Measurements from ENCODE around the gene DAGLB. TPM values are rescaled to one million over a fixed set of nuclear protein-coding genes. Genes with fewer than 3 reads are reported as not detected.
A peak's percentile ranks its signal among the peaks of the same experiment; 100 is the strongest.

Gene DAGLB
- total and polyA plus RNA-seq, 2 of the 8 experiments (the other 6 are each of a cell fraction or from before 2014, with no cell fraction given): 27.0 to 39.6 TPM

GRCh38 chr7:6395898-6396595 lies 51.7 kb downstream of the DAGLB start:
- peak overlapping the region; percentile 9 for H4K8ac ChIP-seq (ENCODE audit: extremely low read depth, insufficient read depth, low read length)
- H2AFZ ChIP-seq (ENCODE audit: low read length): no peak overlapping the region
- no peak overlapping the region for H2BK20ac ChIP-seq (ENCODE audit: low read length)
- POLR2A ChIA-PET (ENCODE audit: partially characterized antibody): interaction anchor here (1.6 kb wide), 1 partner anchor 9 kb away, joined by 6 read pairs; no protein-coding TSS in a partner anchor
- no peak overlapping the region for H2AK5ac ChIP-seq (ENCODE audit: low read depth, low read length)
- H3K9ac ChIP-seq (replicated peaks in 1 of 4; ENCODE audit: extremely low read depth in 1 of 4, low read depth in 3 of 4, low read length in 3 of 4): no peak overlapping the region
- H3K14ac ChIP-seq (ENCODE audit: insufficient read length): no peak overlapping the region
- H3K23ac ChIP-seq (ENCODE audit: insufficient read length): no peak overlapping the region
- H2BK12ac ChIP-seq (ENCODE audit: low read depth, low read length): no peak overlapping the region
- no peak for DNase-seq (ENCODE audit: low read depth in 1 of 2, low spot score in 2 of 2)
- CTCF ChIA-PET (ENCODE audit: partially characterized antibody): interaction anchor here (0.6 to 0.7 kb wide), 2 partner anchors 20 to 590 kb away, joined by 3 read pairs; no protein-coding TSS in a partner anchor
- H4K20me1 ChIP-seq (replicated peaks in 1 of 2; ENCODE audit: control insufficient read depth in 1 of 2, insufficient read depth in 2 of 2, low read length in 2 of 2): peaks cover 30 to 37% of the 10 kb centered on the region in 2 experiments
- H3K18ac ChIP-seq (ENCODE audit: extremely low read depth, low read length): no peak overlapping the region
- peaks cover 11% of the 10 kb centered on the region for H3K79me1 ChIP-seq (ENCODE audit: low read depth, low read length)
- H3K36me3 ChIP-seq (ENCODE audit: control insufficient read depth in 2 of 4, insufficient read depth in 4 of 4, low read length in 3 of 4): peaks cover 2 to 40% (median 15%) of the 10 kb centered on the region in 4 experiments; a peak in 6 of 8 replicates
- 96% methylated on average over 23 of the region's 23 CpGs; no CpG with 5 or more reads in 1 of the 2 experiments for WGBS, 2 experiments (ENCODE audit: extremely low coverage in 1 of 2, insufficient coverage in 1 of 2, insufficient read length in 1 of 2, insufficient replicate concordance in 2 of 2, low coverage in 1 of 2, low lambda C conversion rate in 2 of 2, missing lambda C conversion rate in 1 of 2)
- no peak overlapping the region for H2BK5ac ChIP-seq (ENCODE audit: low read depth, low read length)
- no peak for FAIRE-seq
- H3K23me2 ChIP-seq (ENCODE audit: low read depth, low read length): no peaks in the 10 kb centered on the region
- H3K27ac ChIP-seq (ENCODE audit: low read depth, low read length): no peak overlapping the region
- no peak overlapping the region for H3K4me2 ChIP-seq (ENCODE audit: insufficient read depth in 1 of 2, low read depth in 2 of 2, low read length in 2 of 2)
- peaks cover 0 to 3% (median 0%) of the 10 kb centered on the region in 4 experiments; a peak in 1 of 7 replicates for H3K4me1 ChIP-seq (replicated peaks in 1 of 4; ENCODE audit: control insufficient read depth in 3 of 4, insufficient read depth in 4 of 4, low read length in 3 of 4)
- H4K91ac ChIP-seq (replicated peaks; ENCODE audit: insufficient read length, low read length): no peak overlapping the region
- H3K4ac ChIP-seq (replicated peaks; ENCODE audit: insufficient read length, low read depth, low read length): no peak overlapping the region
- no peaks in the 10 kb centered on the region for H3K27me3 ChIP-seq (replicated peaks in 1 of 4; ENCODE audit: control insufficient read depth in 3 of 4, extremely low read depth in 1 of 4, insufficient read depth in 3 of 4, low read length in 3 of 4)
- H2BK15ac ChIP-seq (ENCODE audit: low read length): no peak overlapping the region
- peaks cover 45 to 84% of the 10 kb centered on the region in 2 experiments for H3K79me2 ChIP-seq (ENCODE audit: control insufficient read depth in 1 of 2, insufficient read depth in 2 of 2, low read length in 2 of 2)
- H3K4me3 ChIP-seq (ENCODE audit: extremely low read depth in 1 of 4, insufficient read depth in 2 of 4, low read depth in 3 of 4, low read length in 4 of 4): no peak overlapping the region
- H3K9me3 ChIP-seq (ENCODE audit: insufficient read depth in 2 of 2, low read depth in 1 of 2, low read length in 1 of 2): no peaks in the 10 kb centered on the region
- H4K5ac ChIP-seq (ENCODE audit: insufficient read length, low read depth, low read length): no peak overlapping the region
- H2BK120ac ChIP-seq (replicated peaks; ENCODE audit: low read depth, low read length): no peak overlapping the region
- H3K56ac ChIP-seq (replicated peaks; ENCODE audit: insufficient read length, low read depth, low read length): no peak overlapping the region
- TF ChIP-seq SUZ12 (IDR thresholded peaks at IDR 0.05; ENCODE audit: low read length) (no peak), CBX5 (IDR thresholded peaks at IDR 0.05; ENCODE audit: low read depth, low read length) (no peak), NANOG (IDR thresholded peaks at IDR 0.05; ENCODE audit: insufficient read depth, low read depth, low read length, poor library complexity, severe bottlenecking) (no peak), POLR2A (IDR thresholded peaks at IDR 0.05; ENCODE audit: control extremely low read depth in 1 of 2, low read depth in 2 of 2, low read length in 2 of 2) (no peak), PHF8 (conservative IDR thresholded peaks at IDR 0.05; ENCODE audit: low read depth, low read length) (no peak), KDM1A (IDR thresholded peaks at IDR 0.05; ENCODE audit: borderline replicate concordance, low read length) (no peak), CREB1 (IDR thresholded peaks at IDR 0.05) (no peak), GABPA (IDR thresholded peaks at IDR 0.05; ENCODE audit: borderline replicate concordance, insufficient read depth, low read length) (no peak), BRCA1 (IDR thresholded peaks at IDR 0.05; ENCODE audit: low read depth, low read length) (no peak), CHD1 (IDR thresholded peaks at IDR 0.05; ENCODE audit: low read depth, low read length) (no peak), POU5F1 (IDR thresholded peaks at IDR 0.05; ENCODE audit: low read depth, low read length) (no peak), POLR2AphosphoS5 (IDR thresholded peaks at IDR 0.05; ENCODE audit: low read depth, low read length) (no peak), CTBP2 (IDR thresholded peaks at IDR 0.05; ENCODE audit: borderline replicate concordance, insufficient read depth, insufficient read length, low read length) (no peak), CBX8 (IDR thresholded peaks at IDR 0.05; ENCODE audit: borderline replicate concordance, low read depth, low read length) (no peak)
